Measurements from ENCODE around the gene KIF2C.

GRCh38 chr1:44777969-44778635 lies 38.5 kb downstream of the KIF2C start:
- TF ChIP-seq, protein P1, sequence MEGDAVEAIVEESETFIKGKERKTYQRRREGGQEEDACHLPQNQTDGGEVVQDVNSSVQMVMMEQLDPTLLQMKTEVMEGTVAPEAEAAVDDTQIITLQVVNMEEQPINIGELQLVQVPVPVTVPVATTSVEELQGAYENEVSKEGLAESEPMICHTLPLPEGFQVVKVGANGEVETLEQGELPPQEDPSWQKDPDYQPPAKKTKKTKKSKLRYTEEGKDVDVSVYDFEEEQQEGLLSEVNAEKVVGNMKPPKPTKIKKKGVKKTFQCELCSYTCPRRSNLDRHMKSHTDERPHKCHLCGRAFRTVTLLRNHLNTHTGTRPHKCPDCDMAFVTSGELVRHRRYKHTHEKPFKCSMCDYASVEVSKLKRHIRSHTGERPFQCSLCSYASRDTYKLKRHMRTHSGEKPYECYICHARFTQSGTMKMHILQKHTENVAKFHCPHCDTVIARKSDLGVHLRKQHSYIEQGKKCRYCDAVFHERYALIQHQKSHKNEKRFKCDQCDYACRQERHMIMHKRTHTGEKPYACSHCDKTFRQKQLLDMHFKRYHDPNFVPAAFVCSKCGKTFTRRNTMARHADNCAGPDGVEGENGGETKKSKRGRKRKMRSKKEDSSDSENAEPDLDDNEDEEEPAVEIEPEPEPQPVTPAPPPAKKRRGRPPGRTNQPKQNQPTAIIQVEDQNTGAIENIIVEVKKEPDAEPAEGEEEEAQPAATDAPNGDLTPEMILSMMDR (IDR thresholded peaks at IDR 0.05), result no peak
- TF ChIP-seq EZH2 (IDR thresholded peaks at IDR 0.05; ENCODE audit: borderline replicate concordance, insufficient read depth, low read depth, low read length, poor library complexity, severe bottlenecking), result no peak

Data from B cell (primary cell).